HG03095 (cell line): ENCODE measurements around the gene ZNF107.
"Not testable (repeated sequence)": the region's sequence is repeated elsewhere in the genome, so short reads cannot be mapped to it uniquely, and the experiment has no call there.

Experiments used
- ATAC-seq: cut with Tn5 transposase; IDR thresholded peaks from one replicate; pipeline ENCODE4 v1.9.1; 2021; ENCODE audit warnings: moderate library complexity; ENCODE audit not compliant: unreplicated experiment

Gene ZNF107

GRCh38 chr7:64642875-64643274 lies 23.1 kb upstream of the ZNF107 start:
- no peak for ATAC-seq

DNA sequence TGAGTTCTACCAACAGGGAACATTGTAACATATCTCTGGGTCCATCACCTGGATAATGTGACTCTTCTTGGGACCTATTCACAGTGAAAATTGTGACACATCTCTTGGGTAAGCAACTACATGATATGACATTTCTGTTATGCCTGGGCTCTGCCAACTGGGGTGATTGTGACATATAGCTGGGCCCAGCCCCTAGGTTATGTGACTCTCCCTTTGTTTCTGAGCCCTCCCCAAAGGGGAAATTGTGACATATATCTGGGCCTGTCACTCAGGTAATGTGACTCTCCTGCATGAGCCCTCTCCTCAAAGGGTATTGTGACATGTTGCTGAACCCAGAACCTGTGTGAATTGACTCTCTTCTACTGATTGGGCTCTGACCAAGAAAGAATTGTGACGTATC lies 22.4 kb upstream of the ZNF107 start:
- no peak for ATAC-seq

GRCh38 chr7:64651203-64651602 lies 14.7 kb upstream of the ZNF107 start:
- no peak for ATAC-seq

DNA sequence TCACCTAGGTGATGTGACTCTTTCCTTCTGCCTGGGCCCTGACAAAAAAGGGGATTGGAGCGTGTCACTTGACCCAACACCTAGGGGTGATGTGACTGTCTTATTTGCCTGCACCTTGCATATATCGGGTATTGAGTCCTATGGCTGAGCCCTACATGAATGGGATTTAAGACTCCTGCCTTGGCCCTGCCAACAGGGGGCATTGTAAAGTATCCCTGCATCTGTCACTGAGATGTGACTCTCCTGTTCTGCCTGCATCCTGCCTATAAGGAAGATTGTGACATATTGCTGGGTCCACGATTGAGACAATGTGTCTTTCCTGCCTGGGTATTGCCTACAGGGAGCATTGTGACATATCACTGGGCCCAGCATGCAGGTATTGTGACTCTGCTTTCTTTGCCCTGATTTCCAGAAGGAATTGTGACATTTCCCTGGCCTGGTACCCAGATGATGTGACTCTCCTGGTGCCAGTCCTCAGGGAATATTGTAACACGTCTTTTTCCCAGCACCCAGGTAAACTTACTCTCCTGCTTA lies 14.2 kb upstream of the ZNF107 start:
- no peak for ATAC-seq

GRCh38 chr7:64653721-64654401 lies 12.1 kb upstream of the ZNF107 start:
- ATAC-seq = no peak

DNA sequence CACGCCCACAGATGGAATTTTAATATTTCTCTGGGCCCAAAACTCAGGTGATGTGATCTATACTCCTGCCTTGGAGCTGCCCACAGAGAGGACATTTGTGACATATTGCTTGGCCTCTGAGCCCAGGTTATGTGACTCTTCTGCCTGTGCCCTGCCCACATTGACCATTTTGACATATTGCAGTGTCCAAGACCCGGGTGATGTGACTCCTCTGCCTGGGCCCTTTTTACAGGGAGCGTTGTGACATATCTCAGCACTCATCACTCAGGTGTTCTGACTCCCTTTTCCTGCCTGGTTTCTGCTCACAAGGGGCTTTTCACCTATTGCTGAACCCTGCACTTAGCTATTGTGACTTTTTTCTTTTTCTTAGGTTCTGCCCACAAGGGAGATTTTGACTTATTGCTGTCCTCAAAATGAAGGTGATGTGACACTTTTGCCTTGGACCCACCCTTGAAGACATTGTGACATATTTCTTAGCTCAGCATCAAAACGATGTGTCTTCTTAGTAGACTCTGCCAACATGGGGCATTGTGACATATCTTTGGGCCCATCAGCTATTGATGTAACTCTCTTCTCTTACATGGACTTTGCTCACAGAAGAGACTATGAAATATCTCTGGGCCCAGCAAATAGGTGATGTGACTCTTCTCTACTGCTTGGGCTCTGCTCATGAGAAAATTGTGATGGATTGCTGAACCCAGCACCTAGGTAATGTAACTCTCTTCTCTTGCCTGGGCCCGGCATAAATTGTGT lies 11.0 kb upstream of the ZNF107 start:
- no peak for ATAC-seq

DNA sequence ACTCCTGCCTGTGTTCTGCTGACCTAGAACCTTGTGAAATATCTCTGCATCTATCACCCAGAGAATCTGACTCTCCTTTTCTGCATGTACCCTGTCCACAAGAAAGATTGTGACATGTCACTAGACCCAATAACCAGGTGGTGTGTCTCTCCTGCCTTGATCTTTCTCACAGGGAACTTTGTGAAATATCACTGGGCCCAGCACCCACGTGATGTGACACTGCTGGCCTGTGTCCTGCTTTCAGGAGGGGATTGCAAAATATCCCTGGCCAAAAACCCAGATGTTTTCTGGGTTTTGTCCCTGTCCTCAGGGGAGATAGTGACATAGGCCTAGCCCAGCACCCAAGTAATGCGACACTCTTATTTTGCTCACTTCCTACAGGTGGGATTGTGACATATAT lies 10.1 kb upstream of the ZNF107 start:
- ATAC-seq = no peak

DNA sequence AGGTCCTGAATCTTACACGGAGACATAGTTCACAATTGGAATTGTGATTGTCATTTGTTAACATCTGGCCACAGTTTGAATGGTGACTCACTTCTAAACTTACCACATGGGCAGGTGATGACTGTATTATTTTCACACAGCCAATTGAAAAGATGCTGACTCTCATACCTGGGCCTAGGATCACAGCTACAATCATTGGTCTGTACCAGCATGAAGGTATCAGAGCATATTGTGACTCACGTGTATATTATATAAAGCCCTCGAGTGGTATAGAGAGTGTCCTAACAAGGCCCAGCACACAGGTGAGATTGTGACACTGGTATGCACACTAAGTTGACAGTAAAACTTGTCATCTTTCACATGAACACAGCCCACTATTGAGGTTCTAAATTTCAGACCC lies 9.4 kb upstream of the ZNF107 start:
- no peak for ATAC-seq

- ATAC-seq = not testable (repeated sequence)
Measured at GRCh38 chr7:64662091-64662490, 3.8 kb upstream of the ZNF107 start.

DNA sequence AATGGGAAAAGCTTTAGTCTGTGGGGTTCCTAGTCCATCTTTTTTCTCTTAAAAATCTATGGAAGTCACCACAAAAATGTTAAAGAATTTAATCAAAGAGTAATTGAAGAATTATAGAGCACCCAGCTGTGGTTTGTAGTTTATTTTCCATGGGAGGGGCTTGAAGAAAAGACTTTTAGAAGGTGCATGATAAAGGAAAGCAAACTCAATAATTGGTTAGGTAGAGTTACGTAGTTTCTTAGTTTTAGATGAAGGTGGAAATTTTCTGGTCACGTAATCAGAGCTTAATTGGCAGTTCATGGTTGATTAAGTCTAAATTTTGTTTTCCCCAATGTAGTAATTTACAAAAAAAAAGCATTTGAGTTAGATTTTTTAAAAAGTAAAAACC lies 724 bp downstream of the ZNF107 start:
- no peak for ATAC-seq

- no peak for ATAC-seq
Measured at GRCh38 chr7:64667311-64667710, 1.4 kb downstream of the ZNF107 start.

DNA sequence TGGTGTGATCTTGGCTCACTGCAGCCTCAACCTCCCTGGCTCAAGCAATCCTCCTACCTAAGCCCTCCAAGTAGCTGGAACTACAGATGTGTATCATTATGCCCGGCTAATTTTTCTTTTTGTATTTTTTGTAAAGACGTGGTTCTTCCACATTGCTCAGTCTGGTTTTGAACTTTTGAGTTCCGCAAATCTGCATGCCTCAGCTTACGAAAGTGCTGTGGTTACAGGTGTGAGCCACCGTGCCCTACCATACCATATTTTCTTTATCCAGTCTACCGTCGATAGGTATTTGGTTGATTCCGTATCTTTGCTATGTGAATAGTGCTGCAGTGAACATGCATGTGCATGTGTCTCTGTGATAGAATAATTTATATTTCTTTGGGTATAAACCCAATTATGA lies 6.5 kb downstream of the ZNF107 start:
- ATAC-seq = no peak

GRCh38 chr7:64685091-64685490 lies 19.2 kb downstream of the ZNF107 start:
- ATAC-seq = no peak

DNA sequence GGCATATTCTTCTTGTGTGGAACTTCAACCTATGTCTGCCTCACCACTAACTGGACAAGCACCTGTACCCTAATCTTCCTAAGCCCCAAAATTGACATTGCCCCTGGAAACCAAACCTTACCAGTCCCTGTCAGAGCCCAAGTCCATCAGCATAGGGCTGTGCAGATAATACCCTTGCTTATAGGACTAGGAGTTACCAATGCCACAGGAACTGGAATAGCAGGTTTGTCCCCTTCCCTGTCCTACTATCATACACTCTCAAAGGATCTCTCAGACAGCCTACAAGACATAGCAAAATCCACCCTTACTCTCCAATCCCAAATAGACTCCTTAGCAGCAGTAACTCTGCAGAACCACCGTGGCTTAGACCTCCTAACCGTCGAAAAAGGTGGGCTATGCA lies 19.8 kb downstream of the ZNF107 start:
- no peak for ATAC-seq

DNA sequence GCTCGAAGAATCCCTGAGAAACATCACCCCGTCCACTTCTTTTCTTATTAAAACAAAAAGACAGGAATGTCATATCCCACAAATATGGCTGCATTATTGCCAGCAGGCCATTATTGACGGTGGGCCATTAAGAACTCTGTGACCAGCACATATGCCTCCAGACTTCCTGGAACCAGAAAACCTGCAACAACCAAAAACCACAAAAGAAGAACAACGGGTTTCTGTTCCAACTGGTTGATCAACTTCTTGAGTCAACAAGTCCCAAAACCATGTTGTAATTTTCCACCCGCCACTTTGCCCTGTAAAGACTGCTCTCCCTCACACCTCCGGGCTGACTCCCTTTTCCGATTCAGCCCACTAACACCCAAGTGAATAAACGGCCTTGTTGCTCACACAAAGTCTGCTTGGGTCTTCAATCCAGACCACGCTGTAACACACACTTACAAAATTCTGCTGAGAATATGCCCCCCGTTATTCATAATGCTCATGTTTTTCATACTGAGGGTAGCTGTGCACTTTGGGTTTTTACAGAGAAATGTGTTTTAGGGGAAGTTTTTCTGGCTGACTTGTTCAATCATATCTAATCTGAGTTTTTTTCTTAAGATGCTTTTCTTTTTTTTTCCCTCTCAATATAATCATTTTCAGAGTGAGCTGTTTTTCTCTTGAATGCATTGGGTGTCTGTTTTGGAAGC lies 20.7 kb downstream of the ZNF107 start:
- no peak for ATAC-seq

GRCh38 chr7:64687249-64687648 lies 21.3 kb downstream of the ZNF107 start:
- ATAC-seq = no peak

GRCh38 chr7:64688988-64689387 lies 23.1 kb downstream of the ZNF107 start:
- ATAC-seq = no peak

- no peak for ATAC-seq
Measured at GRCh38 chr7:64691831-64692230, 25.9 kb downstream of the ZNF107 start.

GRCh38 chr7:64697863-64698262 lies 31.9 kb downstream of the ZNF107 start:
- ATAC-seq = not testable (repeated sequence)

- ATAC-seq = no peak
Measured at GRCh38 chr7:64706625-64707292, 40.8 kb downstream of the ZNF107 start.

DNA sequence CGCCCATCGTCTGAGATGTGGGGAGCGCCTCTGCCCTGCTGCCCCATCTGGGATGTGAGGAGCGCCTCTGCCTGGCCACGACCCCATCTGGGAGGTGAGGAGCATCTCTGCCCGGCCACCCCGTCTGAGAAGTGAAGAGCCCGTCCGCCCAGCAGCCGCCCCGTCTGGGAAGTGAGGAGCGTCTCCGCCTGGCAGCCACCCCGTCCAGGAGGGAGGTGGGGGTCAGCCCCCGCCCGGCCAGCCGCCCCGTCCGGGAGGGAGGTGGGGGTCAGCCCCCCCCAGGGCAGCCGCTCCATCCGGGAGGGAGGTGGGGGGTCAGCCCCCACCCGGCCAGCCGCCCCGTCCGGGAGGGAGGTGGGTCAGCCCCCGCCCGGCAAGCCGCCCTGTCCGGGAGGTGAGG lies 52.0 kb downstream of the ZNF107 start:
- not testable (repeated sequence) for ATAC-seq
